Measurements from ENCODE around the gene CALY. TPM values are rescaled to one million over a fixed set of nuclear protein-coding genes. Genes with fewer than 3 reads are reported as not detected.

Gene CALY
- polyA plus RNA-seq, 1 of the 3 experiments (the other 2 are of a cell fraction), result 3.3 TPM

DNA sequence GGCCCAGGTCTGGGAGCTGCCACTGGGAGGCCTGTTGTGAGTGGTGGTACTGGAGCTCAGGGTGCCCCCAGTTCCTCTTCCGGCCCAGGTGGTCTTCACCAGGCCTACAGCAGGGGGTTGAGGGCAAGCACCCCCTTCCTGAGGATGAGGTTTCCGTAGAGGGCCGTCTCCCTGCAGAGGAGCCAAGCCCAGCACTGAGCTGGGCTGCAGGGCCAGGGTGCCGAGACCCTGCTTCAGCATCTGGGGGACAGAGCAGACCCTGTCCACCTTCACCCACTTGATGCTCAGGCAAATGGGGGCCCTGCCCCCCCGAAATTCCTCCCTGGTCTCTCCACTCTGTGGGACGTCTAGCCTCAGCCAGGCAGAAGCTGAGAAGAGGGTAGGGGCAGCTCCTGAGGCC, 18.6 kb upstream of the CALY start:
- H2AFZ ChIP-seq (ENCODE audit: low read depth), result no peak overlapping the region
- H3K9me3 ChIP-seq, result no peaks in the 10 kb centered on the region
- H3K9ac ChIP-seq, result no peak overlapping the region
- ChIA-PET POLR2A (no interaction called here), CTCF (interaction anchor here (0.9 to 9.1 kb wide), 2 partner anchors 8 to 27 kb away, joined by 4 to 73 read pairs; partner anchors contain the start of gene PRAP1)
- no peak overlapping the region for H3K4me3 ChIP-seq (ENCODE audit: low read depth in 2 of 2, low read length in 1 of 2)
- no peak overlapping the region for H3K4me2 ChIP-seq
- no peaks in the 10 kb centered on the region for H3K79me2 ChIP-seq (ENCODE audit: insufficient read depth)
- H3F3A ChIP-seq (replicated peaks; ENCODE audit: insufficient read depth), result no peaks in the 10 kb centered on the region
- no peak overlapping the region for H3K27ac ChIP-seq (ENCODE audit: low read depth in 2 of 2, low read length in 1 of 2)
- TF ChIP-seq RXRA (IDR thresholded peaks at IDR 0.05; ENCODE audit: borderline replicate concordance, low read depth), result no peak
- TF ChIP-seq RCOR1 (IDR thresholded peaks at IDR 0.05; ENCODE audit: low read length), result no peak
- no peak for TF ChIP-seq SMC3 (IDR thresholded peaks at IDR 0.05; ENCODE audit: low read depth, low read length)
- no peak for TF ChIP-seq NRF1 (IDR thresholded peaks at IDR 0.05; ENCODE audit: low read depth, low read length)
- TF ChIP-seq TEAD4 (IDR thresholded peaks at IDR 0.05; ENCODE audit: borderline replicate concordance, insufficient read depth), result no peak
- no peak for TF ChIP-seq MXI1 (IDR thresholded peaks at IDR 0.05; ENCODE audit: low read depth, low read length)
- TF ChIP-seq, protein P1, sequence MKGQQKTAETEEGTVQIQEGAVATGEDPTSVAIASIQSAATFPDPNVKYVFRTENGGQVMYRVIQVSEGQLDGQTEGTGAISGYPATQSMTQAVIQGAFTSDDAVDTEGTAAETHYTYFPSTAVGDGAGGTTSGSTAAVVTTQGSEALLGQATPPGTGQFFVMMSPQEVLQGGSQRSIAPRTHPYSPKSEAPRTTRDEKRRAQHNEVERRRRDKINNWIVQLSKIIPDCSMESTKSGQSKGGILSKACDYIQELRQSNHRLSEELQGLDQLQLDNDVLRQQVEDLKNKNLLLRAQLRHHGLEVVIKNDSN (IDR thresholded peaks at IDR 0.05; ENCODE audit: borderline replicate concordance, low read depth), result no peak
- TF ChIP-seq ZBTB33 (IDR thresholded peaks at IDR 0.05; ENCODE audit: borderline replicate concordance, low read depth), result no peak
- TF ChIP-seq ELF1 (IDR thresholded peaks at IDR 0.05), result no peak
- TF ChIP-seq YY1 (IDR thresholded peaks at IDR 0.05; ENCODE audit: low read depth), result no peak
- no peak for TF ChIP-seq RAD21 (IDR thresholded peaks at IDR 0.05; ENCODE audit: low read length)
- TF ChIP-seq RFX5 (IDR thresholded peaks at IDR 0.05; ENCODE audit: low read length), result no peak
- no peak for TF ChIP-seq EZH2phosphoT487 (IDR thresholded peaks at IDR 0.05; ENCODE audit: borderline replicate concordance, low read depth)
- TF ChIP-seq, protein P2, sequence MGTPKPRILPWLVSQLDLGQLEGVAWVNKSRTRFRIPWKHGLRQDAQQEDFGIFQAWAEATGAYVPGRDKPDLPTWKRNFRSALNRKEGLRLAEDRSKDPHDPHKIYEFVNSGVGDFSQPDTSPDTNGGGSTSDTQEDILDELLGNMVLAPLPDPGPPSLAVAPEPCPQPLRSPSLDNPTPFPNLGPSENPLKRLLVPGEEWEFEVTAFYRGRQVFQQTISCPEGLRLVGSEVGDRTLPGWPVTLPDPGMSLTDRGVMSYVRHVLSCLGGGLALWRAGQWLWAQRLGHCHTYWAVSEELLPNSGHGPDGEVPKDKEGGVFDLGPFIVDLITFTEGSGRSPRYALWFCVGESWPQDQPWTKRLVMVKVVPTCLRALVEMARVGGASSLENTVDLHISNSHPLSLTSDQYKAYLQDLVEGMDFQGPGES (IDR thresholded peaks at IDR 0.05; ENCODE audit: low read depth, low read length), result no peak
- TF ChIP-seq EP300 (IDR thresholded peaks at IDR 0.05; ENCODE audit: borderline replicate concordance in 1 of 2, low read depth in 1 of 2, low read length in 1 of 2), result no peak
- TF ChIP-seq FOXJ3 (CRISPR knock-in tag; IDR thresholded peaks at IDR 0.05), result no peak
- TF ChIP-seq TCF12 (IDR thresholded peaks at IDR 0.05), result no peak
- no peak for TF ChIP-seq USF2 (IDR thresholded peaks at IDR 0.05; ENCODE audit: borderline replicate concordance, low read depth, low read length)
- H4K20me1 ChIP-seq (ENCODE audit: insufficient read depth), result no peaks in the 10 kb centered on the region
- WGBS (ENCODE audit: low lambda C conversion rate), result no CpG with 5 or more reads among the region's 6 CpGs
- DNase-seq, result no peak
- H3K27me3 ChIP-seq (ENCODE audit: insufficient read depth), result no peaks in the 10 kb centered on the region
- H3K9me2 ChIP-seq, result no peaks in the 10 kb centered on the region
- H3K4me1 ChIP-seq (ENCODE audit: control insufficient read depth in 1 of 2, insufficient read depth in 2 of 2, low read depth in 1 of 2, low read length in 1 of 2), result peaks cover 0 to 35% of the 10 kb centered on the region in 2 experiments; a peak in 1 of 4 replicates
- H3K36me3 ChIP-seq (replicated peaks in 1 of 2; ENCODE audit: control insufficient read depth in 1 of 2, insufficient read depth in 2 of 2, low read length in 1 of 2), result peaks cover 0 to 3% of the 10 kb centered on the region in 2 experiments

All from SK-N-SH (cell line).